Activated CD8-positive, alpha-beta memory T cell treated with anti-CD3 and anti-CD28 coated beads for 4 hours (primary cell): ENCODE data around the gene MX2.
"Not testable (repeated sequence)": the region's sequence is repeated elsewhere in the genome, so short reads cannot be mapped to it uniquely, and the experiment has no call there.

Source experiments
- DNase-seq, 2 donors: peaks; one replicate each; pipeline ENCODE4 v3.0.0-alpha.2; 2020; ENCODE audit warnings: low read depth in 2 of 2

Gene MX2

DNA sequence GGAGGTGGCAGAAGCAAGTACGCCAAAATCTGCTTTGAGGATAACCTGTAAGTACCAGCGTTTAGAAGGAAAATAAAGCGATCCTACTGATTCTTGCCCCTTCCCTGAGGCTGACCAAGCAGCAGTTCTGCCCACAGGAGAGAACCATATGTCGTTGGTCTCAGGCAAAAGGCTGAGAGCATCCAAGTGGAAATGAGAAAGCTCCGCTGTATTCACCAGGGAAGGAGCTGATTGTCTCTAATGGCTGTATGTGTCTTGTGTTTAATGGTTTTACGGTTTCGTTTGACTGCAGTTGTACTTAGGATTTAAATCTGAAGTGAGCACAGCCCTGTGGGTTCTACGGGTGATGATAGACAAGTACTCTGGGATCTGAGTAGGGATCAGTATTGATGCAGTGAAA lies 23.4 kb upstream of the MX2 start:
- DNase-seq: no peak

DNA sequence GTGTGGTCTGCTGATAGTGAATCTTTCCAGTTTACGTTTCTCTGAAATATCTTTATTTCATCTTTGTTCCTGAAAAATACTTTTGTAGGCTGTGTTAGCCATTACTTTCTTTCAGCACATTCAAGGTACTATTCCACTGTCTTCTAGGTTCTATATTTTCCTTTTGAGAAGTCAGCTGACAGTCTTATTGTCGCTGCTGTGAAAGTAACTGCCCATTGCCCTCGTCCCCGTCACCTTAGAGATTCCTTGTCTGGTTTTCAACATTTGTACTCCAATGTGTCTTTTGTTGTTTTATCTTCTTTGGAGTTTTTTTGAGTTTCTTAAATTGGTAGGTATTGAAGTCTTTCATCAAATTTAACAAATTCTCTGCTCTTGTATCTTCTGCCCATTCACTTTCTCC lies 19.8 kb upstream of the MX2 start:
- no peak for DNase-seq

DNA sequence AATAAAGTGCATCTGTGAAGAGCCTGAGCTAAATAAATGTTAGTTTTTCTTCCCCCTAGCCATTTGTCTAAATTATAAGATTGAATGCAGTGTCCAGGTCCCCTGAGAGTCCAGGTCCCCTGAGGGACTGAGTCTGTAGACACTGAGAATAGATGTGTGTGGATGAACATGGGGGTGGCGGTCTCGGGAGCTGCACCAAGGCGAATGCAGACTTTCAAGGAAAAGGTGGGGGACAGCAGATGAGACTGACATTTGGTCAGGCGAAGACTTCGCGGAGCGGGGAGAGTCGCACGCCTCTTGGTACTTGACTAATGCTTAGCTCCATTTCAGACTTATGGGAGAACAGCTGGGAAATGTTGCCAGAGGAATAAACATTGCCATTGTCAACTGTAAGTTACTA lies 17.7 kb upstream of the MX2 start:
- DNase-seq: no peak

DNA sequence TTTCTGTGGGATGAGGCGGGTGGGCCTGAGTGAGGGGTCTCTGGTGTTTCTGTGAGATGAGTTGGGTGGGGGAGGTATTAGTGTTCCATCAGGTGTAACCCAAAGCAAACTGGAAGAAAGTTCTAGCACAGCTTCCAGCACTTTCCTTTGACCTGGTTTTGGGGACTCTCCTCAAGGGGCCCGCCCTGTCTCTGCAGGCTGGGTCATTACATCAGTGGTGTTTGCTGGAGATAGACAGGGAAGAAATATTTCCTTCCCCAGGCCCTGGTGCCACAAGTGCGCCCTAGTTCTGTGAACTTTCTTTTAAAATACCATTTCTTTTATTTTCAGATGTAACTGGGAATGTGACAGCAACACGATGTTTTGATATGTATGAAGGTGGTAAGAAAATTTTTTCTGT lies 16.5 kb upstream of the MX2 start:
- DNase-seq: no peak

DNA sequence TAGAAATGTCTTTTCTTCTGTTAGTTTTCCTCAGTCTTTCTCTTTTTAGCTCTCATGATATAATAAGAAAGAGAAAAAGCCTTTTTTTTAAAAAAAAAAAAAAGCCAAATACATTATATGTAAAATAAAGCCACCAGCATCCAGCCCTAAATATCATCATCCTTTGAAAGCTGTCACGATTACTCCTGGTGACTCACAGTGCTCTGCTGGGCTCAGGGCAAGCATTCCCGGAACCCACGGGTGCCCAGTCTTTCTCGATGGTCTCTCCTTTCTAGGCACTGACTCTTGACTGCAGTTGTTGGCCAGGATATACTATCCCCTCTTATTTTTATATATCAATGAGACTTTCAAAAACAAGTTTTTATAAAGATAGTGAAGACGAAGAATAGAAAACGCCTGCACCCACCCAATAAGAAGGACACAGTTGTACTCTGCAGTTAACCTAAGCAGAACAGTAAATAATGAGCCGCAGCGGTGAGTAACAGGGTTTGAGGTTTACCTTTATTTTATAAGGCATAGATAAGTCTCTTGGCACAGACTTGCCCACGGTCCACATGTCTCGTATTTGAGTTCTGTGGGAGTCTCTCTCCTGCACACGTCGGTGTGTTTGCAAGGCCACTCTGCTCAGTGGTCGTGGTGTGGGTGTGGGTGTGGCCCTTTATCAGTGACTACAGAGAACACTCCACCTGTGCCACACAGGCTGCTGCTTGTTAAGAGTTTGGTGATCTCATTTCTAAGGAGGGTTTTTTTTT lies 15.7 kb upstream of the MX2 start:
- DNase-seq: no peak

DNA sequence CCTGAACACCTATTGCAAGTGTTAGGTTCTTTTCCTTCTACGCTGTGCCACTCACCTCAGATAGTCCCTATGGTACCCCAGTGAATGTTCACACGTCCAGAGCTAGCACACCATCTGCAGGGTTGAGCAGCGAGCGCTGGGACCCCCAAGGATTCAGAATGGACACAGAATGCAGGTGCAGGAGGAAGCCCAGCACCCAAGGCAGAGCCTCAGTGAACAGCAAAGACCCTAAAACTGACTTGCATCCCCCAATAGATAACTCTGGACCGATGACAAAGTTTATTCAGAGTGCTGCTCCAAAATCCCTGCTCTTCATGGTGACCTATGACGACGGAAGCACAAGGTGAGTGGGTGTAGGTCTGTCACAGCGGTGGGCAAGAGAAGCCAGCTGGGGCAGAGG lies 15.1 kb upstream of the MX2 start:
- no peak for DNase-seq

DNA sequence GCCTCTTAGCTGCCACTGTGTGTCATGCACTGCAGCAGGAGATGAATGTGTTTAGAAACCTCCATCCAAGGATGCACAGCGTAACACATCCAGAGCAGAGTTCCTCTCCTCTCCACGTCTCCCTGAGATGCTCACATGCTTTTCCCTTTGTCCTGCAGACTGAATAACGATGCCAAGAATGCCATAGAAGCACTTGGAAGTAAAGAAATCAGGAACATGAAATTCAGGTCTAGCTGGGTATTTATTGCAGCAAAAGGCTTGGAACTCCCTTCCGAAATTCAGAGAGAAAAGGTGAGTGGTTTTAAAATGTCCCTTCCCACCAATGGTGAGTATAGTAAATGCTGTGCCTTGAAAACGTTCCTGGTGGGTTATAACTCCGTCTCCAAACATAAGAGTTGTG lies 13.4 kb upstream of the MX2 start:
- DNase-seq: no peak

DNA sequence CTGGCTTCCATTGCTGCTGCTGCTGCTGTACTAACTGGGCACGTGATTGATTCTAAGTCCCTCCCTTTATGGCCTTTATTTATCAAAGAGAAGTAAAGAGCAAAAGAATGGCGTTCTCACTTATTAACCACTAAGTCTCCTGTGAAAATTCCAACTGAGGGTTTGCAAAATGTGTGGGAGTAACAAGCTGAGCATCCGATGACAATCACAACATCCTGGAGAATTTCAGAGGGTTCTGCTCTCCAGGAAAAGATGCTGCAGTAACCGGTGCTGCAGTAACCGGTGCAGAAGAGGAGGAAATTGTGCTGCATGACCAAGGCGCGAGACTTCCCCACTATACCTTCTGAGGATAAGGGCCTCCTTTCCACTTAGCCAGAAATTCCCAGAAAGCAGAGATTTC lies 12.7 kb upstream of the MX2 start:
- DNase-seq: no peak

DNA sequence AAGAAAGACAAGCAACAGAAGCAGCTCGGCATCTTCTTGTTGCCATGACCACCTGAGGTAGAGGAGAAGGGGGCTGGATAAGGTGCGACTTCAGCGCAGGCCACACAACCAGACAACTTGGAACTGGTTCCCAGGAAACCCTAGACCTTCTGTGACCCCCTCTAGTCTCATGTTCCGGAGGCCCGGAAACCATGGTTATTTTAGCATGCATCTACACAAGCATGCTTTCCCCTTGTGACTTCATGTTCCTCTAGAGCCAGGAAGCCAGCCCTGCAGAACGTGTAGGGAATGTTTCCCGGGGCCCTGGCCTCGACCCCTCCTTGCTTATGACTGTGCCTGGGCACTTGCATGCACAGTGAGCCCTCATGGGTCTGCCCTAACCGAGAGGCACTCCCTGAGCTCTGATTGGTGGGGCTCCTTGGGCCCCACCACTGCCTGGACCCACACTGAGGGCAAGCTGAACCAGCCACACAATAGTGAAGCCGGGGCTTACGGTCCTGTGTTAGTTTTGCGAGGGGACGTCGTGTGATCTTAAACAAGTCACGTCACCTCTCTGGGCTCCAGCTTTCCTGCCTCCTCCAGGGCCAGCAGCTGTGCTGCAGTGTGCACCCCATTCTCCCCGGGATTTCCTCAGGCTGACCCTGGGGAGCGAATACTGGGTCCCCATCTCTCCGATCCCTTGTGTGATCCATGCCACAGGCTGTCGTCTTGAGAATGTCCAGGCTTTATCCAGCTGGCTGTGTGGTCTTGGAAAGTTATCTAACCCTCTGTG lies 12.0 kb upstream of the MX2 start:
- DNase-seq: no peak

DNA sequence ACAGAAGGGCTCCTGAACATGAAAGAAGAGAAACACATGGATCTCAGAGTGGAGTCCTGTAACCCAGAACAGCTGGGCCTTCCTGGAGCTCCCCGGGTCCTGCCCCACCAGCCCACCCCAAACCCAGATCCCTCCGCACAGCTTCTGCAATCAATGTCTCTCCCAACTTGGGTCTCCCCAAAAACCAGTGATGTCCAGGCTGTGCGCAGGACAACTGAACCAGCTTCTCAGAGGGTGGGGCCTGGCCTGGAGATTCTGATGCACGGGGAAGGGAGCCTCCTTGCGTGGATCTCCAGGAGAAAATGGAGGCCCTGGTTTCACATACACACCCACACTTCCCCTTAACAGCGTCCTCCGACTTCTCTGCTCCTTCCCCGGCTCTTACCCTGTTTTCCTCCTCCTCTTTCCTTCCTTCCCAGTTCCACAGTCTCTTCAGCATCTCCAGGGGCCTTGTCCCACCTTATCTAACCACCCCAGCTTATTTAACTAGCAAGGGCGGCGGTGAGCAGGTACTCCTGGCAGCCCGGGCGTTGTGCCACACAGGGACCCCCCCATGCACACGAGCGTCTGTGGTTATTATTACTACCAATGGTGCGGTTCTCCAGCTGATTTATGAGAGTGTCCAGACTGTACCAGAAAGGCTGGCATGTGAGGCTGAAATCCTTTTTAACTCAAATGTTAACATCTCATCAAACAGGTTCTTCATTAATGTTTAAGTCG lies 11.2 kb upstream of the MX2 start:
- DNase-seq: no peak

DNA sequence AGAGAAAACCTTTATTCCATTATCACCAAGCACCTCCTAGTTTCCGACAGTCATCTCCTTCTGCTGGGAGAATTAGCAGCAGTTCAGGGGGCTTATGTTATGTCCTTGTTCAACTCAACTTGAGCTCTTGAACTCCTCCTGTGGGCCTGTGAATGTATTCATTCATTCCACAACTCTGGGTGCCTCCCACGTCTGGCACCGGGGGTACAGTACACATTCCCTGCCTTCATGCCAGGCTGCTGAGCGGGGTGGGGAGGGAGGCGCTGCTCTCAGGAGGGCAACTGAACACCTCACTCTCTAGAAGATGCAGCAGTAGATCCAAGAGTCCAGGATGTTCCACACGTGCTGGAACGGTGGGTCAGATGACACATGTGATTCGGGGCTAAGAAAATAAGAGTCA lies 4.3 kb upstream of the MX2 start:
- no peak for DNase-seq

DNA sequence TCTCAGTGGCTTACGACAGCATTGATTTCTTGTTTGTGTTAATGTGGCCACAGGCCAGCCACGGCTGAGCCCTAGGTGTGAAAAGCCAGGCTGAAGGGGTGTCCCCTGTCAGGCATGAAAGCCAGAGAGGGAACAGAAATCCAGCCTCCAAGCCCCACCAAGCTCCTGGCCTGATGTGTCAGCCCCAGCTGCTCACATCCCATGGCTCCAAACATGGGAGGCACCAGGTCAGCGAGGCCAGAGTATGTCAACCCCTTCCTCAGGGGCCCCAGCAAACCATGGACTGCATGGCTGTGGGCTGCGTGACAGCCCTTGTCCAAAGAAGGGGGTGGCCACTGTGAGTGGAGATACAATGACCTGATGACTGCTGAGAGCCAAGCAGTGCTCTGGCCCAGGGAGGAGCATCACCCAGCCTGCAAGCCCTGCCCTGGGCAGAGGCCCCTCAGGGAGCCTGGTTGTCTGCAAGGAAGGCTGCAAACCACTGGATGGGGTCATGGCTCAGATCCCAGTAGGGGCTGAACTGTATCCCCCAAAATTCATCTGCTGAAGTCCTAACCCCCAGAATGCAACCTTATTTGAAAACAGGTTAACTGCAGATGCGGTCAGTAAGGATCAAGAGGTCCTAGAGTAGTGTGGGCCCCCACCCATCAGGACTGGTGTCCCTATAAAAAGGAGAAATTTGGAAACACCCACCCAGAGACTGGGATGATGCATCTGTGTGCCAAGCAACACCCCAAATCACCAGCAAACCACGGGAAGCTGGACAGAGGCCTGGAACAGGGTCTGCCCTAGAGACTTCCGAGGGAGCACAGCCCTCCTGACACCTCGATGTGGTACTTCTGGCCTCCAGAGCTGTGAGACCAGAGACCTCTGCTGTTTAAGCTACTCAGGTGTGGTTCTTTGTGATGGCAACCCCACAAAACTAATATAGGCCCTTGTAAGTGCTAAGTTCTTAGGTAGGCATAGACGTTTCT lies 3.3 kb upstream of the MX2 start:
- no peak for DNase-seq

DNA sequence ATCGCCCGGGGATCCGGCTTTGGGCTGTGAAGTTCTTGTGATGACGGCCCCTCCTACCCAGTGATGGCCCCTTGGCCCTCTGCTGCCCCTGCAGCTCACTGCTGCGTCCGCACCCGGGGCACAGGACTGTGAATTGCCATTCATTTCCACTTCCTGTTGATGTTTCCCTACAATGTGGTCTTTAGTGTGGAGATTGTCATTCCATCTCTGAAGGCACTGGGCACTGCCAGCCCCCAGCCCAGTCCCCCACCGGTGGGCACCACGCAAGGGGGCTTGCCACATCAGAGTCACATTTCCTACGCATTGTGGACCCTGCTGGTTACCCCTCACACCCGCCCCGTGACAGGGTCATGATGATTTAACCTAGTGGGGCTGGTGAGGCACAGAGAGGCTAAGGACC lies 2.5 kb upstream of the MX2 start:
- no peak for DNase-seq

DNA sequence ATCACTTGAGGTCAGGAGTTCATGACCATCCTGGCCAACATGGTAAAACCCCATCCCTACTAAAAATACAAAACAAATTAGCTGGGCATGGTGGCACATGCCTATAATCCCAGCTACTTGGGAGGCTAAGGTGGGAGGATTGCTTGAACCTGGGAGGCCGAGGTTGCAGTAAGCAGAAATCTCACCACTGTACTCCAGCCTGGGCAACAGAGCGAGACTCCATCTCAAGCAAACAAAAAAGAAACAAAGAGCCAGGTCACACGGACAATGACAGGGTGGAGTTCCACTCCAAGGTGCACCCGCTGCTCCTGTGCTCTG lies 2.1 kb upstream of the MX2 start:
- not testable (repeated sequence) for DNase-seq

DNA sequence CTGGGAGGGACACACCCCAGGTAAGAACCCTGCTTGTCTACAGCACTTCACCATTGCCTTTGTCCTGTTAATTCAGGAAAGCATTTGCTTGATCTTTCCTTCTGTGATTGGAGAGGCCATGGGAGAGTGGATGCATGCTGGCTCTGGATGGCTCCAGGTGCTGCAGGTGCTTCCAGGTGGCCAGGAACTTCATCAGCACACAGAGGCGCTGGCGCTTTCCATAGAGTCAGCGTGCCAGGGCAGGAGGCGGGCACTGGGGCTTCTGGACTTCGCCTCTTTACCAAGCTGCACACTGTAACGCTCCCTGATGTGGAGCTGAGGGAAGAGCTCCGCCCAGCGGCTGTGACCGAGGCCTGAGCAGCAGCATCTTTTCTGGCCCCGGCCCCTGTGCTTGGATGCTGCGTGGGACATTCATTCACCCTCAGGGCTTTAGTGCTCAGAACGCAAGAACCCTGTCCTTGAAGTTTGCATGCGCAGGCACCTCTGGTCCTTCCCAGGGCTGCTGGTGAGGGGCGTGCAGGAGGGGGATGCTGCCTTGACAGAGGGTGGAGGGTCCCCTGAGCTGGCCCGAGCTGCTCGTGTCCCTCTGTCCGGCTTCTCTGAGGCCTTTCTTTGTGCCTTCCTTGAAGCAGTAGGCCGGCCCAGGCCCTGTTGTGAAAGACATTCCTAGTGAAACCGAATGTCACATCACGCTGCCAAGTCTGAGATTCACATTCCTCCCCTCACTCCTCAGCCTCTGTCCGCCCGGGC lies 1.6 kb upstream of the MX2 start:
- no peak for DNase-seq

DNA sequence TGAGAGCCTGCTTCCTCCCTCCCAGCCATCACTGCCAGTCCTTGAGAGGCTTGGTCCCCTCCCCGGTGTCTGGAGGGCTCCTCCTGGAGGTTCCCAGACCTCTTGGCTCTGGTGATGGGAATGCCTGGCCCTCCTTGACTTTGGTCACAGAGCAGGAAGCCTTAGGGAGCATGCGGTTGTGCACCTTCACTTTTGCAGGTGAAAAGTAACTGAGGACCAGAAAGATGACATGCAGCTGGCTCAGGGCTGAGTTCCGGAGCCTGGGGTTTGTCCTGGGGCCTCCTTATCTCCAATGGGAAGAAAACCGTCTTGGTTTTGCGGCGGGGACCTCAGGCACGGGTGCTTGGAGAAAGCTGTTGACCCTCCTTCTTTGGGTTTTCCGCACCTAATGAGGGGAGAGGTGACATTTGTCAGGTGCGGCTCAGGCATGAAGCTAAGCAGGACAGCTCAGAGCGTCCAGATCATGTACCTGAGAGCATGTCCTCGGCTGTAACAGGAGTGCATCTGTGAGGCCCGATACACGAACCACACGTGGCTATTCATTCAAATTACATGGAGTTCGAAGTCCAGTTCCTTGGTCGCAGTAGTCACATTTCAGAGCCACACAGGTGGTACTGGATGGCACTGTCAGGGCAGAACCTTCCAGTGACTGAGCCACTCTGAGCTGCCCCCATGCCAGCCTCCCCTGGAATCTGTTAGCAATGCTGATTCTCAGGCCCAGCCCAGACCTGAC lies 608 bp upstream of the MX2 start:
- no peak for DNase-seq

DNA sequence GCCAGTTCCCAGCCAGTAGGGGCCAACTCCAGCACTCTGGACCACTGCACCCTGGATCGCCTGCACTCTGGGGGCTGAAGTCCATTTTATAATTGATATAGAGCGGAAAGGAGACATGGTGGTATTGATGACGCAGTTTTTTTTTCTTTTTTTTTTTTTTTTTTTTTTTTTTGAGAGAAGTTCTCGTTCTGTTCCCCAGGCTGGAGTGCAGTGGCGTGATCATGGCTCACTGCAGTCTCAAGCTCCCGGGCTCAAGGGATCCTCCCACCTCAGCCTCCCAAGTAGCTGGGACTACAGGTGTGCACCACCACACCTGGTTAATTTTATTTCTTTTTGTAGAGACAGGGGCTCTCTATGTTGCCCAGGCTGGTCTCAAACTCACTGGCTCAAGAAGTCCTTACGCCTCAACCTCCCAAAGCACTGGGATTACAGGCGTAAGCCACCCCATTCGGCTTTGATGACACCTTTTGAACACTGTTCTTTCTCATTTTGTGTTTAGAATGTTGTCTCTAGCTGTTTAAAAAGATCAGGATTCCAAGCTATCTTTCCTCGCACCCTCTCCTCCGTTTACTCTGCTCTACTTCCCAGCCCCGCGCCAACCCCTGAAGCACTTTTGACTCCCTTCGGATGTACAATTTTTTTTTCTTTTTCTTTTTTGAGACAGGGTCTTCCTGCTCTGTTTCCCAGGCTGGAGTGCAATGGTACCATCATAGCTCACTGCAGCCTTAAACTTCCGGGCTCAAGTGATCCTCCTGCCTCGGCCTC lies 960 bp downstream of the MX2 start:
- DNase-seq: no peak

DNA sequence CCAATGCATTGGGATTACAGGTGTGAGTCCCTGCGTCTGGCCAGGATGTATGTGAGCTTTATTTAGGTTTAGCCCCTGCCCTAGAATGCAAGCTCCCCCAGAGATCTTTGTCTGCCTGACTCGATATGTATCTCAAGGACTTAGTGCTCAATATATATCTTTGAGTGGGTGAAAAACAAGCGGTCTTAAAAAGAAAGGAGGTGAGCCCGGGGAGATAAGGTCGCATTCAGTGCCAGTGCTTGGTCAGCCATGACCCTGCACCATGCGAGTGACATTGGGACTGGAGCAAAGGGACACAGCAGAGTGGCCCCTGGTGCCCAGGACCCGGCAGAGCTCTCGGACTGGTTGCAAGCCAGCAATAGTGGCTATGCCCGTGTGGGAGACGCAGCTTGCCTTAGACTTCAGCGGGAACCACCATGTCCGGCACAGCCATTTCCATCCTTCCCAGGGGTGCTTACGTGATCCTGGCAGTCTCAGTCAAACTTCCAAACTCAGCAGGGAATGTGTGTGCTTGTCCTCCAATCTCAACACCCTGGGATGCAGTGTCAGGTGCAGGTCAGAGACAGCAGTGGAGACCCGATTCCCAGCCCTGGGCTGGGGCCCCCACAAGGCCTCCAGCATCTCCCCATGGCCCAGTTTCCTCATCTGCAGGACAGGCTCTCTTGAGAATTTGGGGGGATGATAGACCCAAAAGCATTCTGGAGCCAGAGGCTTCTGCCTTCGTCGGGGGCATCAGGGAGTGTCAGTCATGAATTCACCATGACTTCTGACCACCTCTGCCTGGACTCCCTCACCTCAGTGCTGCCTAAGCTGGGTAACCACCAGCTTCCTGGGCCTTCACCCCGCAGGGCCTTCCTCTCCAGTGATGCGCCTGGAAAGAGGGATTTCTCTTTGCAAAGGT lies 1.8 kb downstream of the MX2 start:
- no peak for DNase-seq

DNA sequence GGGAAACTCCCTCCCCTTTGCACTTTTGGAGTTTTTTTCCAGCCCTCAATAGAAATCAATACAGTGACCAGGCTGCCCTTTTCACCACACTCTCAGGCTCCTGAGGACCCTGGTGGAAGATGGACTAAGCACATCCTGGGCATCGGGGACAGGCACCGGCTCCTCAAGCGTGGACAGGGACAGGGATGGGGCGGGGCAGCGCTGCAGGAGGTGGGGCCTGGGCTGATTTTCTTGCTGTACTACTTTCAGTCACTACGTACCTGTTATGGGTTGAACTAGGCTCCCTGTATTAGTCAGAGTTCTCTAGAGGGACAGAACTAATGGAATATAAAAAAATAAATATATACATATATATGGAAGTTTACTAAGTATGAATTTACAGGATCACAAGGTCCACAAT lies 2.5 kb downstream of the MX2 start:
- DNase-seq: no peak
